ENCODE data around the gene AK3. TPM values are rescaled to one million over a fixed set of nuclear protein-coding genes. Genes with fewer than 3 reads are reported as not detected.

AK3 gene
- total and polyA plus RNA-seq, 2 of the 8 experiments (the other 6 are each of a cell fraction or from before 2014, with no cell fraction given), result 8.9 to 30.0 TPM

GRCh38 chr9:4686584-4686983 lies 54.4 kb downstream of the AK3 start (continued):
- no peak for TF ChIP-seq RNF2 (IDR thresholded peaks at IDR 0.05; ENCODE audit: borderline replicate concordance, low read depth, low read length, missing control alignments, poor library complexity, severe bottlenecking)

All from H1 (cell line).